Spinal cord (tissue), 10 donors: ENCODE measurements around the gene RTN4RL1. TPM values are rescaled to one million over a fixed set of nuclear protein-coding genes. Genes with fewer than 3 reads are reported as not detected.

ENCODE experiments used
- DNase-seq, 6 donors: peaks; one replicate each; pipeline versions ENCODE4 v3.0.0 to v3.0.0-alpha.2; 2013 to 2015; ENCODE audit warnings: low spot score in 6 of 6, low read depth in 4 of 6
- H3K27ac ChIP-seq: one replicate; pipeline ENCODE4 v1.5.1; 2013; ENCODE audit warnings: low read depth, low read length, control low read depth
- H3K27me3 ChIP-seq: one replicate; pipeline ENCODE4 v1.6.1; 2013; ENCODE audit warnings: low read length; ENCODE audit not compliant: control insufficient read depth, insufficient read depth
- H3K36me3 ChIP-seq: one replicate; pipeline ENCODE4 v1.6.1; 2013; ENCODE audit warnings: low read length; ENCODE audit not compliant: control insufficient read depth, insufficient read depth
- H3K4me1 ChIP-seq: one replicate; pipeline ENCODE4 v1.6.1; 2013; ENCODE audit warnings: low read length; ENCODE audit not compliant: control insufficient read depth, insufficient read depth
- H3K4me3 ChIP-seq: one replicate; pipeline ENCODE4 v1.5.1; 2013; ENCODE audit warnings: low read depth, low read length, control low read depth
- H3K9me3 ChIP-seq: one replicate; pipeline ENCODE4 v1.6.1; 2013; ENCODE audit warnings: low read length; ENCODE audit not compliant: control insufficient read depth, insufficient read depth
- WGBS: methylation state at CpG from one replicate; pipeline ENCODE4 v1.1.5; 2013; ENCODE audit warnings: missing lambda C conversion rate; ENCODE audit not compliant: insufficient coverage; 5-methylcytosine and 5-hydroxymethylcytosine counted together
- polyA plus RNA-seq, 2 donors: library from polyadenylated mRNA; unstranded; fragments of 120-200 nt; gene quantifications; one replicate each; pipeline ENCODE4 v1.2.1, GENCODE V29; 2013; ENCODE audit not compliant: insufficient read length in 2 of 2
- total RNA-seq, 2 donors: library from RNA; depleted of rRNA in 1 of 2; stranded (reverse); fragments of 120-200 nt in 1 of 2; fragments of >200 nt in 1 of 2; gene quantifications; one replicate each; pipeline versions ENCODE4 v1.2.3 to v1.2.4, GENCODE V29; 2013 to 2014
- donor health status: healthy.

Gene RTN4RL1
- total and polyA plus RNA-seq, 4 donors: 5.6 to 11.6 (median 9.7) TPM

DNA sequence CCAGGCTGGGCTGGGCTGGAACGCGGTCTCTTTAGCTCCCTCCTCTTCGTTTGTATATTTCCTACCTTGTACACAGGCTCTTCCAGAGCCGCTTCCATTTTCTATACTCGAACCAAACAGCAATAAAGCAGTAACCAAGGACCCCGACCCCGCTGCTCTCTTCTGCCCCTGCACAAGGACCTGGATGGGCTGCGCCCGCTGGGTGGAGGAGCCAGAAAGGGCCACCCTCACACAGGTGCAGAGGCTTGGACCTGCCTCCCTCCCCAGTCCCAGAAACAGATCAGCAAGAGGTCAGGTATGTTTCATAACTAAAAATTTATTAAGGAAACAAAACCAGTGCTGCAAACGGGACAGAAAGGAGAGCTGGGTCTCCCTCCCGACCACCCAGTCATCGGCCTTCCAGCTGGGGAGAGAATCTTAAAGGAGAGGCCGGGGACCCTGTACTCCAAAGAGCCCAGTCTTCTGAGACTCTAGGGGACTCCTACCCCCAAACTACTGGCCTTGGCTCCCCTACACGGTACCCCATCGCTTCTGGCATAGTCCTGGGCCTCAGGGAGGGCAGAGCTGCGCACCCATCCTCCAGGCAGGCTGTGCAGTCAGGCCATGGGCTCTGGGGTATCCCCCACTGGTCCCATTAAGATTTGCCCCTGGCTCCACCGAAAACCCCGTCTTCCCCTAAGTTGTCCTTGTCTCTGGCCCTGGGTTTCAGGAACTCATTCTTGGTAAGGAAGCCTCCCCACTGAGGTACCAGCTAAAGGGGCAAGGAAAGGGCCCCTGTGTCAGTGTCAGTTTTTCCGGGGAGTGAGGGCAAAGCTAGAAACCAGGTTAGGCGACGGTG is 34.6 kb upstream of the RTN4RL1 start:
- Histone ChIP-seq H3K4me3 (peak overlapping the region; percentile 20), H3K36me3 (peaks cover 60% of the 10 kb centered on the region), H3K27ac (peak overlapping the region; percentile 88), H3K27me3 (peaks cover 55% of the 10 kb centered on the region), H3K9me3 (no peaks in the 10 kb centered on the region), H3K4me1 (peaks cover 55% of the 10 kb centered on the region)
- 76% methylated on average over 17 of the region's 21 CpGs for WGBS
- DNase-seq: no peak

DNA sequence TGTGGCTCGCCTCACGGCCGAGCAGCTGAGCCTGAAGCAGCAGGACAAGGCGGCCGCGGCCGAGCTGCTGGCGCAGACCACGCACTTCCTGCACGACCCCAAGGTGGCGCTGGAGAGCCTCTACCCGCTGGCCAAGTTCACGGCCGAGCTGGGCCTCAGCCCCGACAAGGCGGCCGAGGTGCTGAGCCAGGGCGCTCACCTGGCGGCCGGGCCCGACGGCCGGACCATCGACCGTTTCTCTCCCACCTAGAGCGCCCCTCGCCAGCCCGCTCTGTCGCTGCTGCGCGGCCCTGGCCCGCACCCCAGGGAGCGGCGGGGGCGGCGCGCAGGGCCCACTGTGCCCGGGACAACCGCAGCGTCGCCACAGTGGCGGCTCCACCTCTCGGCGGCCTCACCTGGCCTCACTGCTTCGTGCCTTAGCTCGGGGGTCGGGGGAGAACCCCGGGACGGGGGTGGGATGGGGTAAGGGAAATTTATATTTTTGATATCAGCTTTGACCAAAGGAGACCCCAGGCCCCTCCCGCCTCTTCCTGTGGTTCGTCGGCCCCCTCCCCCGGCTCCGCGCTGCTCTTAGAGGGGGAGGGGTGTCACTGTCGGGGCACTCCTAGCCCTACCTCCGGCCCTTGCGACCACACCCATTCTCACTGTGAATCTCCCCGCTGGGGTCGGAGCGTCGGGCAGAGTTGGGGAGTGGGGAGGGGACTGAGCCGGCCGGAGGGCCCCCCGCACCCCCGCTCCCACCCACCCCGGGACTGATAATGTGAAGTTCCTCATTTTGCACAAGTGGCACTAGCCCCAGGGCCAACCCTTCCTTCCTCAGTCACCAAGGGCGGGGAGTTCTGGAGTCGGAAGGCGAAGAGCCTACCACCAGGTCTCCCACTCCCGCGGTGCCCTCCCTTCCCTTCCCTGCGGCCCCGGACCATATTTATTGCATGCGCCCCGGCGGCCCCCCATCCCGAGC is 33.7 kb upstream of the RTN4RL1 start:
- WGBS: 14% methylated on average over 57 of the region's 78 CpGs
- Histone ChIP-seq H3K4me1 (peaks cover 56% of the 10 kb centered on the region), H3K27me3 (peaks cover 63% of the 10 kb centered on the region), H3K4me3 (peak overlapping the region; percentile 20), H3K36me3 (peaks cover 52% of the 10 kb centered on the region), H3K9me3 (no peaks in the 10 kb centered on the region), H3K27ac (peak overlapping the region; percentile 88)
- DNase-seq: peak in 1 of 6 donors; percentile 58

DNA sequence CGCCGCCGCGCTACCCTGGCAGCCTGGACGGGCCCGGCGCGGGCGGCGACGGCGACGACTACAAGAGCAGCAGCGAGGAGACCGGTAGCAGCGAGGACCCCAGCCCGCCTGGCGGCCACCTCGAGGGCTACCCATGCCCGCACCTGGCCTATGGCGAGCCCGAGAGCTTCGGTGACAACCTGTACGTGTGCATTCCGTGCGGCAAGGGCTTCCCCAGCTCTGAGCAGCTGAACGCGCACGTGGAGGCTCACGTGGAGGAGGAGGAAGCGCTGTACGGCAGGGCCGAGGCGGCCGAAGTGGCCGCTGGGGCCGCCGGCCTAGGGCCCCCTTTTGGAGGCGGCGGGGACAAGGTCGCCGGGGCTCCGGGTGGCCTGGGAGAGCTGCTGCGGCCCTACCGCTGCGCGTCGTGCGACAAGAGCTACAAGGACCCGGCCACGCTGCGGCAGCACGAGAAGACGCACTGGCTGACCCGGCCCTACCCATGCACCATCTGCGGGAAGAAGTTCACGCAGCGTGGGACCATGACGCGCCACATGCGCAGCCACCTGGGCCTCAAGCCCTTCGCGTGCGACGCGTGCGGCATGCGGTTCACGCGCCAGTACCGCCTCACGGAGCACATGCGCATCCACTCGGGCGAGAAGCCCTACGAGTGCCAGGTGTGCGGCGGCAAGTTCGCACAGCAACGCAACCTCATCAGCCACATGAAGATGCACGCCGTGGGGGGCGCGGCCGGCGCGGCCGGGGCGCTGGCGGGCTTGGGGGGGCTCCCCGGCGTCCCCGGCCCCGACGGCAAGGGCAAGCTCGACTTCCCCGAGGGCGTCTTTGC is 32.8 kb upstream of the RTN4RL1 start:
- peaks cover 44% of the 10 kb centered on the region for H3K36me3 ChIP-seq
- H3K27ac ChIP-seq: peak overlapping the region; percentile 33
- H3K4me3 ChIP-seq: peak overlapping the region; percentile 29
- H3K27me3 ChIP-seq: peaks cover 71% of the 10 kb centered on the region
- WGBS: 20% methylated on average over 98 of the region's 98 CpGs
- peak in 2 of 6 donors; percentile 28 to 48 for DNase-seq
- no peaks in the 10 kb centered on the region for H3K9me3 ChIP-seq
- peaks cover 56% of the 10 kb centered on the region for H3K4me1 ChIP-seq

DNA sequence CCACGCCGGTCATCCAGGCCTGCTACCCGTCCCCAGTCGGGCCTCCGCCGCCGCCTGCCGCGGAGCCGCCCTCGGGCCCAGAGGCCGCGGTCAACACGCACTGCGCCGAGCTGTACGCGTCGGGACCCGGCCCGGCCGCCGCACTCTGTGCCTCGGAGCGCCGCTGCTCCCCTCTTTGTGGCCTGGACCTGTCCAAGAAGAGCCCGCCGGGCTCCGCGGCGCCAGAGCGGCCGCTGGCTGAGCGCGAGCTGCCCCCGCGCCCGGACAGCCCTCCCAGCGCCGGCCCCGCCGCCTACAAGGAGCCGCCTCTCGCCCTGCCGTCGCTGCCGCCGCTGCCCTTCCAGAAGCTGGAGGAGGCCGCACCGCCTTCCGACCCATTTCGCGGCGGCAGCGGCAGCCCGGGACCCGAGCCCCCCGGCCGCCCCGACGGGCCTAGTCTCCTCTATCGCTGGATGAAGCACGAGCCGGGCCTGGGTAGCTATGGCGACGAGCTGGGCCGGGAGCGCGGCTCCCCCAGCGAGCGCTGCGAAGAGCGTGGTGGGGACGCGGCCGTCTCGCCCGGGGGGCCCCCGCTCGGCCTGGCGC is 32.1 kb upstream of the RTN4RL1 start:
- H3K4me1 ChIP-seq: peaks cover 49% of the 10 kb centered on the region
- WGBS: 11% methylated on average over 81 of the region's 81 CpGs
- DNase-seq: peak in 1 of 6 donors; percentile 39

DNA sequence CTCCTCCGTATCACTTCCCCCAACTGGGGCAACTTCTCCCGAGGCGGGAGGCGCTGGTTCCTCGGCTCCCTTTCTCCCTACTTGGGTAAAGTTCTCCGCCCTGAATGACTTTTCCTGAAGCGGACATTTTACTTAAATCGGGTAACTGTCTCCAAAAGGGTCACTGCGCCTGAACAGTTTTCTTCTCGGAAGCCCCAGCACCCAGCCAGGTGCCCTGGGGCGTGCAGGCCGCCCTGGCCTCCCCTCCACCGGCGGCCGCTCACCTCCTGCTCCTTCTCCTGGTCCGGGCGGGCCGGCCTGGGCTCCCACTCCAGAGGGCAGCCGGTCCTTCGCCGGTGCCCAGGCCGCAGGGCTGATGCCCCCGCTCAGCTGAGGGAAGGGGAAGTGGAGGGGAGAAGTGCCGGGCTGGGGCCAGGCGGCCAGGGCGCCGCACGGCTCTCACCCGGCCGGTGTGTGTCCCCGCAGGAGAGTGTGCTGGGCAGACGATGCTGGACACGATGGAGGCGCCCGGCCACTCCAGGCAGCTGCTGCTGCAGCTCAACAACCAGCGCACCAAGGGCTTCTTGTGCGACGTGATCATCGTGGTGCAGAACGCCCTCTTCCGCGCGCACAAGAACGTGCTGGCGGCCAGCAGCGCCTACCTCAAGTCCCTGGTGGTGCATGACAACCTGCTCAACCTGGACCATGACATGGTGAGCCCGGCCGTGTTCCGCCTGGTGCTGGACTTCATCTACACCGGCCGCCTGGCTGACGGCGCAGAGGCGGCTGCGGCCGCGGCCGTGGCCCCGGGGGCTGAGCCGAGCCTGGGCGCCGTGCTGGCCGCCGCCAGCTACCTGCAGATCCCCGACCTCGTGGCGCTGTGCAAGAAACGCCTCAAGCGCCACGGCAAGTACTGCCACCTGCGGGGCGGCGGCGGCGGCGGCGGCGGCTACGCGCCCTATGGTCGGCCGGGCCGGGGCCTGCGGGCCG is 31.4 kb upstream of the RTN4RL1 start:
- H3K9me3 ChIP-seq: no peaks in the 10 kb centered on the region
- WGBS: 31% methylated on average over 77 of the region's 85 CpGs
- peaks cover 70% of the 10 kb centered on the region for H3K27me3 ChIP-seq
- peak overlapping the region; percentile 79 for H3K27ac ChIP-seq
- peaks cover 33% of the 10 kb centered on the region for H3K36me3 ChIP-seq
- peak overlapping the region; percentile 37 for H3K4me3 ChIP-seq
- DNase-seq: peak in 2 of 6 donors; percentile 43 to 59
- peaks cover 53% of the 10 kb centered on the region for H3K4me1 ChIP-seq

More for the DNA sequence above, 32.1 kb upstream of the RTN4RL1 start:
- Histone ChIP-seq H3K27ac (no peak overlapping the region), H3K27me3 (peaks cover 71% of the 10 kb centered on the region), H3K9me3 (no peaks in the 10 kb centered on the region), H3K4me3 (no peak overlapping the region), H3K36me3 (peaks cover 39% of the 10 kb centered on the region)

DNA sequence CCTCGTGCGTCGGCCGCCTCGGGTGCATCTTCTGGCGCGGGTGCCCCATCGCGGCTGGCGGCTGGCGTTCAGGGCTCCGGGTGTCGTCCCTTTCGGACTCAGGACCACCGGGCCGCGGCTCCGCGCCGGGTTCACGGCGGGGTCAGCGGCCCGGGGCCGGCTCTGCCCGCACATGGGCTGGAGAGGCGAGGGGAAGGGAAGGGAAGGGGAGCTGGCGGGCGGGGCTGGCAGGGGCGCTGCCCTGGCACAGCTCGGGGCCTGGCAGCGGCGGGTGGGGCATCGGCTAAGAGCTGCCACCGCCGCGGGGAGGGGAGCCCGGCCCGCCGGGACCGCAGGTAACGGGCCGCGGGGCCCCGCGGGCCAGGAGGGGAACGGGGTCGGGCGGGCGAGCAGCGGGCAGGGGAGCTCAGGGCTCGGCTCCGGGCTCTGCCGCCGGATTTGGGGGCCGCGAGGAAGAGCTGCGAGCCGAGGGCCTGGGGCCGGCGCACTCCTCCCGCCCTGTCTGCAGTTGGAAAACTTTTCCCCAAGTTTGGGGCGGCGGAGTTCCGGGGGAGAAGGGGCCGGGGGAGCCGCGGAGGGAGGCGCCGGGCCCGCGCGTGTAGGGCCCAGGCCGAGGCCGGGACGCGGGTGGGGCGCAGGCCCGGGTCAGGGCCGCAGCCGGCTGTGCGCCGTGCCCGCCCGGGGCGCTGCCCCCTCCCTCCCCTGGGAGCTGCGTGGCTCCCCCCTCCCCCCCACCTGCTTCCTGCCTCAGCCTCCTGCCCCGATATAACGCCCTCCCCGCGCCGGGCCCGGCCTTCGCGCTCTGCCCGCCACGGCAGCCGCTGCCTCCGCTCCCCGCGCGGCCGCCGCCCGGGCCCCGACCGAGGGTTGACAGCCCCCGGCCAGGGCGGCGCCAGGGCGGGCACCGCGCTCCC is 30.4 kb upstream of the RTN4RL1 start:
- Histone ChIP-seq H3K27me3 (peaks cover 65% of the 10 kb centered on the region), H3K27ac (peak overlapping the region; percentile 79), H3K4me1 (peaks cover 50% of the 10 kb centered on the region), H3K36me3 (peaks cover 24% of the 10 kb centered on the region), H3K4me3 (peak overlapping the region; percentile 37), H3K9me3 (no peaks in the 10 kb centered on the region)
- DNase-seq: peak in 1 of 6 donors; percentile 37
- WGBS: 7% methylated on average over 94 of the region's 113 CpGs

DNA sequence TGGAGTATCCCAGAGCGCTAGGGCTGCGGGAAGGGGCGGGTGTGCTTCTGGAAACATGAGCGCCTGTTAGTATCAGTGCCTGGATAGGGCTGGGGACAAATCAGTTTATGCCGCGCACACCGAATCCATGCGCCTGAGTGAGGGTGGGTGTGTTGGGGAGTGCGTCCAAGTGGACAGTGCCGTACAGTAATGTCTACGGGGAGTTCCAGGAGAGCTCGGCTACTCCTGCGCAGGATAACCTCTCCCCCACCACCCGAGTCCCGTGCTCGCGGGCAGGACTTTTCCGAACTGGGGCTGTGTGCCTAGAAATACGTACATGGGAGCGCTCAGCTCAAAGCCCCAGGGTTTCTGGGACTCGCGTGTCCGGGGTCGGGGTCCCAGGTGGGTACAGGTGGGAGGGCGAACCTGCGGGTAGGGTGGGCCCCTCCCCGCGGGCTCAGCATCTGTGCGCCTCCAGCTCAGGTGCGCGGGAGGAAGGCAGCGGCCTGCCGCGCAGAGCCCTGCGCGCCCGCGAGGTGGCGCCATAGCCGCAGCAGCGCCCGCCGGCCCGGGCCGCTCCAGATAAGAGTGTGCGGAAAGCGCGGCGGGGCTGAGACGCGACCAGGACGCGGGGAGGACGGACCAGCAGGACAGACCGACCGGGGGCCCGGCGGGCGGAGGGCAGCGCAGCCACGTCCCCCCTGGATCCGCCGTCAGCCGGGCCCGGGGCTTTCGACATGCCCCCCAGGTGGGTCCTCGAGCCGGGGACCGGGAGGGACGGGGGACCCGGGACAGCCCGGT is 29.6 kb upstream of the RTN4RL1 start, which contains the start of gene HIC1:
HIC1 (plus strand) TSS at position 592 of the 780 bp plus-strand sequence. CDS start 1,588 bp downstream, outside the sequence.
- DNase-seq: peak in 2 of 6 donors; percentile 77 to 86
- under 1% methylated on average over 63 of the region's 72 CpGs for WGBS
- Histone ChIP-seq H3K27me3 (peaks cover 56% of the 10 kb centered on the region), H3K9me3 (no peaks in the 10 kb centered on the region), H3K4me1 (peaks cover 43% of the 10 kb centered on the region), H3K4me3 (peak within 1 kb of the TSS; percentile 33), H3K27ac (peak within 1 kb of the TSS; percentile 79), H3K36me3 (peaks cover 16% of the 10 kb centered on the region)
